C4-2B (cell line): ENCODE measurements around the gene KDM4C.

Experiments used
- H3K27ac ChIP-seq: fragments of 450-650 bp; 2 replicates; pipeline ENCODE4 v1.5.1; 2017
- CTCF ChIP-seq: fragments of 450-650 bp; conservative IDR thresholded peaks from 2 replicates; pipeline ENCODE4 v1.5.1; 2017; ENCODE audit warnings: mild to moderate bottlenecking
- ZFX ChIP-seq: fragments of 450-650 bp; IDR thresholded peaks from 2 replicates; pipeline ENCODE4 v1.6.1; 2017

KDM4C gene

GRCh38 chr9:6991418-6991817, 233.6 kb downstream of the KDM4C start:
- no peak for TF ChIP-seq ZFX
- TF ChIP-seq CTCF = no peak
- no peak overlapping the region for H3K27ac ChIP-seq

- H3K27ac ChIP-seq = no peak overlapping the region
- TF ChIP-seq CTCF (no peak), ZFX (no peak)
Observed at GRCh38 chr9:6996061-6996854, 238.5 kb downstream of the KDM4C start.

GRCh38 chr9:6997330-6997729, 239.6 kb downstream of the KDM4C start:
- no peak overlapping the region for H3K27ac ChIP-seq
- TF ChIP-seq CTCF (no peak), ZFX (no peak)

GRCh38 chr9:6999794-7000193, 242.0 kb downstream of the KDM4C start:
- no peak for TF ChIP-seq CTCF
- no peak for TF ChIP-seq ZFX
- no peak overlapping the region for H3K27ac ChIP-seq

GRCh38 chr9:7001571-7001970, 243.8 kb downstream of the KDM4C start:
- no peak overlapping the region for H3K27ac ChIP-seq
- TF ChIP-seq CTCF (no peak), ZFX (no peak)

- no peak overlapping the region for H3K27ac ChIP-seq
- TF ChIP-seq ZFX (no peak), CTCF (no peak)
Observed at GRCh38 chr9:7003861-7004260, 246.1 kb downstream of the KDM4C start.

GRCh38 chr9:7006417-7006816, 248.6 kb downstream of the KDM4C start:
- TF ChIP-seq CTCF = no peak
- TF ChIP-seq ZFX = no peak
- no peak overlapping the region for H3K27ac ChIP-seq
